IPS DF 4.7 (cell line): ENCODE results near the gene TBX19.

Experiments
- DNase-seq: peaks from one replicate; pipeline ENCODE4 v3.0.0-alpha.2; 2013; ENCODE audit warnings: low spot score; ENCODE audit errors: extremely low read depth

The TBX19 gene

GRCh38 chr1:168280296-168280927 lies at the start of gene TBX19:
Gene TBX19 (plus strand): TSS chr1:168280877. CDS start chr1:168281091, 214 bp downstream.
- DNase-seq, result no peak

- DNase-seq, result no peak
Observed at GRCh38 chr1:168234846-168235547, 45.7 kb upstream of the TBX19 start.

- no peak for DNase-seq
Observed at GRCh38 chr1:168235548-168235885, 45.2 kb upstream of the TBX19 start.

- no peak for DNase-seq
Observed at GRCh38 chr1:168235937-168236336, 44.7 kb upstream of the TBX19 start.

- no peak for DNase-seq
Observed at GRCh38 chr1:168236836-168237611, 43.7 kb upstream of the TBX19 start.

GRCh38 chr1:168243198-168243597 lies 37.5 kb upstream of the TBX19 start:
- no peak for DNase-seq

GRCh38 chr1:168243636-168244212 lies 37.0 kb upstream of the TBX19 start:
- no peak for DNase-seq

GRCh38 chr1:168245042-168245441 lies 35.6 kb upstream of the TBX19 start:
- DNase-seq, result no peak

GRCh38 chr1:168246506-168246905 lies 34.2 kb upstream of the TBX19 start:
- no peak for DNase-seq

GRCh38 chr1:168252204-168252733 lies 28.4 kb upstream of the TBX19 start:
- DNase-seq, result no peak

GRCh38 chr1:168256164-168256563 lies 24.5 kb upstream of the TBX19 start:
- no peak for DNase-seq

- DNase-seq, result no peak
Observed at GRCh38 chr1:168257397-168257796, 23.3 kb upstream of the TBX19 start.

- no peak for DNase-seq
Observed at GRCh38 chr1:168259567-168259966, 21.1 kb upstream of the TBX19 start.

GRCh38 chr1:168260393-168260792 lies 20.3 kb upstream of the TBX19 start:
- no peak for DNase-seq

GRCh38 chr1:168261390-168261789 lies 19.3 kb upstream of the TBX19 start:
- no peak for DNase-seq

- no peak for DNase-seq
Observed at GRCh38 chr1:168263130-168263529, 17.5 kb upstream of the TBX19 start.

GRCh38 chr1:168264296-168264695 lies 16.4 kb upstream of the TBX19 start:
- no peak for DNase-seq

GRCh38 chr1:168265596-168265995 lies 15.1 kb upstream of the TBX19 start:
- DNase-seq, result no peak

GRCh38 chr1:168266644-168267186 lies 14.0 kb upstream of the TBX19 start:
- DNase-seq, result no peak

GRCh38 chr1:168271636-168272035 lies 9.0 kb upstream of the TBX19 start:
- no peak for DNase-seq

- DNase-seq, result no peak
Observed at GRCh38 chr1:168273575-168273974, 7.1 kb upstream of the TBX19 start.

- no peak for DNase-seq
Observed at GRCh38 chr1:168279253-168279652, 1.4 kb upstream of the TBX19 start.
